Right ventricle myocardium inferior (tissue), 1 donor: ENCODE results near the gene TTC34. TPM values are rescaled to one million over a fixed set of nuclear protein-coding genes. Genes with fewer than 3 reads are reported as not detected.
"Not testable (repeated sequence)": the region's sequence is repeated elsewhere in the genome, so short reads cannot be mapped to it uniquely, and the experiment has no call there.

Experiments
- ATAC-seq: fragments of 200-7000 bp; cut with Tn5 transposase; one replicate; pipeline ENCODE4 v1.9.1; 2020; ENCODE audit warnings: mild to moderate bottlenecking, moderate library complexity
- DNase-seq: peaks from one replicate; pipeline ENCODE4 v3.0.0; 2021; ENCODE audit errors: missing footprints
- intact Hi-C: fragments of 100-400 bp; cut with DNase I; formaldehyde crosslinking; loops from one replicate; pipeline ENCODE4 v1.11.0; 2022
- total RNA-seq: library from RNA; stranded (reverse); fragmentation: NEBNext Ultra II Directional; extraction: Animal tissue kit (Norgen Biotek cat#: 25700); gene quantifications from one replicate; pipeline ENCODE4 v1.2.1, GENCODE V29; 2021
- donor health status: DM: no; HTN: yes; CAD: no; lungs with severe emphysema.

The TTC34 gene
- total RNA-seq, 1 donor from 2014 or later = 0.70 TPM

- intact Hi-C loops, ATAC-seq: not testable (repeated sequence)
- peak; percentile 74 for DNase-seq
Measured at GRCh38 chr1:2657124-2657523, 144.4 kb downstream of the TTC34 start.

GRCh38 chr1:2655598-2656434 is 145.7 kb downstream of the TTC34 start:
- DNase-seq = peak; percentile 77
- intact Hi-C loops, ATAC-seq: not testable (repeated sequence)

GRCh38 chr1:2654443-2654948 is 147.0 kb downstream of the TTC34 start:
- peak; percentile 72 for DNase-seq
- intact Hi-C loops, ATAC-seq: not testable (repeated sequence)

GRCh38 chr1:2653741-2654442 is 147.6 kb downstream of the TTC34 start:
- ATAC-seq, intact Hi-C loops: not testable (repeated sequence)
- DNase-seq = peak; percentile 90

- intact Hi-C loops, ATAC-seq: not testable (repeated sequence)
- peak; percentile 81 for DNase-seq
Measured at GRCh38 chr1:2652926-2653571, 148.4 kb downstream of the TTC34 start.

GRCh38 chr1:2652152-2652925 is 149.2 kb downstream of the TTC34 start:
- intact Hi-C loops, ATAC-seq: not testable (repeated sequence)
- DNase-seq = peak; percentile 72

GRCh38 chr1:2650967-2651645 is 150.4 kb downstream of the TTC34 start:
- no peak for ATAC-seq
- intact Hi-C loops = no loop called here
- no peak for DNase-seq

GRCh38 chr1:2646837-2647236 is 154.7 kb downstream of the TTC34 start:
- intact Hi-C loops = loop anchor here (10.0 kb wide), 2 partner anchors 122 to 232 kb away; partner anchors contain the start of genes PANK4 and PEX10
- DNase-seq (no peak), ATAC-seq (no peak)

- no peak for ATAC-seq
- intact Hi-C loops = loop anchor here (10.0 kb wide), 2 partner anchors 121 to 231 kb away; partner anchors contain the start of genes PANK4 and PEX10
Measured at GRCh38 chr1:2645776-2646175, 155.7 kb downstream of the TTC34 start.

GRCh38 chr1:2645143-2645542 is 156.3 kb downstream of the TTC34 start:
- intact Hi-C loops = loop anchor here (10.0 kb wide), 2 partner anchors 120 to 230 kb away; partner anchors contain the start of genes PANK4 and PEX10
- DNase-seq (no peak), ATAC-seq (no peak)

More at GRCh38 chr1:2645776-2646175, 155.7 kb downstream of the TTC34 start:
- DNase-seq = no peak

GRCh38 chr1:2644591-2645101 is 156.8 kb downstream of the TTC34 start:
- DNase-seq = no peak
- ATAC-seq = no peak
- intact Hi-C loops = loop anchor here (10.0 kb wide), 2 partner anchors 120 to 230 kb away; partner anchors contain the start of genes PANK4 and PEX10

GRCh38 chr1:2644171-2644570 is 157.3 kb downstream of the TTC34 start:
- DNase-seq (no peak), ATAC-seq (no peak)
- intact Hi-C loops = loop anchor here (10.0 kb wide), 2 partner anchors 119 to 229 kb away; partner anchors contain the start of genes PANK4 and PEX10

GRCh38 chr1:2643414-2644077 is 157.9 kb downstream of the TTC34 start:
- intact Hi-C loops = loop anchor here (2.0 to 10.0 kb wide), 3 partner anchors 57 to 229 kb away; partner anchors contain the start of genes PANK4, PEX10 and PRXL2B
- ATAC-seq (no peak), DNase-seq (no peak)

- intact Hi-C loops = loop anchor here (2.0 to 10.0 kb wide), 3 partner anchors 56 to 228 kb away; partner anchors contain the start of genes PANK4, PEX10 and PRXL2B
- ATAC-seq (peak; percentile 86), DNase-seq (peak; percentile 91)
Measured at GRCh38 chr1:2642560-2643413, 158.7 kb downstream of the TTC34 start.

GRCh38 chr1:2642131-2642559 is 159.3 kb downstream of the TTC34 start:
- ATAC-seq (no peak), DNase-seq (no peak)
- intact Hi-C loops = loop anchor here (2.0 to 10.0 kb wide), 3 partner anchors 55 to 227 kb away; partner anchors contain the start of genes PANK4, PEX10 and PRXL2B
